ENCODE data around the gene UST.

GRCh38 chr6:148816117-148816516 is 69.3 kb downstream of the UST start:
- TF ChIP-seq CTCF (IDR thresholded peaks at IDR 0.05; ENCODE audit: low read depth, low read length, missing input control) (no peak), YY1 (IDR thresholded peaks at IDR 0.05) (no peak), RAD21 (IDR thresholded peaks at IDR 0.05) (no peak)
